Hepatocyte (in vitro differentiated cells): ENCODE results near the gene PIBF1.

Source experiments
- CTCF ChIP-seq: fragments of 200-600 bp; sonication (generic); IDR thresholded peaks from 2 replicates; pipeline ENCODE4 v1.5.1; 2016; ENCODE audit warnings: antibody characterized with exemption, mild to moderate bottlenecking; ENCODE audit not compliant: poor library complexity
- EZH2 ChIP-seq: fragments of 200-600 bp; sonication (generic); IDR thresholded peaks from 2 replicates; pipeline ENCODE4 v1.6.1; 2016; ENCODE audit warnings: antibody characterized with exemption, mild to moderate bottlenecking, borderline replicate concordance

- TF ChIP-seq CTCF, result no peak
- TF ChIP-seq EZH2, result no peak
Measured at GRCh38 chr13:72737033-72737432, 44.9 kb upstream of the PIBF1 start.
